ENCODE data around the gene NPLOC4. TPM values are rescaled to one million over a fixed set of nuclear protein-coding genes. Genes with fewer than 3 reads are reported as not detected.
A peak's percentile ranks its signal among the peaks of the same experiment; 100 is the strongest.

The NPLOC4 gene
- total RNA-seq, 6 donors from 2014 or later = 59.9 to 373 (median 87.4) TPM

DNA sequence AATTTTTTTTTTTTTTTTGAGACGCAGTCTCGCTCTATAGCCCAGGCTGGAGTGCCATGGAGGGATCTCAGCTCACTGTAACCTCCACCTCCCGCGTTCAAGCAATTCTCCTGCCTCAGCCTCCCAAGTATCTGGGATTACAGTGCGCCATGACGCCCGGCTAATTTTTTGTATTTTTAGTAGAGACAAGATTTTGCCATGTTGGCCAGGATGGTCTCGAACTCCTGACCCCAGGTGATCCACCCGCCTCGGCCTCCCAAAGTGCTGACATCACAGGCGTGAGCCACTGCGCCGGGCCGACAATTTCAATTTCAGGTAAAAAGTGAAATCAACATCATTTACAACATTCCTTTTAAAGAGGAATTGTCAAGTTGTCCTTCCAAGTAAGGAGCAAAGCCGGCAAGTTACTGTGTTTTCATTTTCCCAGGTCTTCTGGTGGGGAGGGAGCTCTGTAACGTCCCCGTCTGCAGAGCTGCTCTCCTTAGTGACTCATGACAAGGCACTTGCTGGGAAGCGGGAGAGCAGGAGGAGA lies 873 bp downstream of the NPLOC4 start:
- Histone ChIP-seq H3K27me3 (no peaks in the 10 kb centered on the region), H3K36me3 (peaks cover 0 to 2% (median 0%) of the 10 kb centered on the region in 4 donors), H3K4me3 (peak overlapping the region; percentile 45 to 96 (median 90)), H3K4me1 (peaks cover 30 to 40% (median 31%) of the 10 kb centered on the region in 4 donors), H3K9me3 (no peaks in the 10 kb centered on the region), H3K27ac (peak overlapping the region; percentile 89 to 97 (median 94))
- TF ChIP-seq POLR2A (IDR thresholded peaks at IDR 0.05) (no peak), POLR2AphosphoS5 (IDR thresholded peaks at IDR 0.05) (no peak), EP300 (IDR thresholded peaks at IDR 0.05) (no peak)
- TF ChIP-seq, protein P1, sequence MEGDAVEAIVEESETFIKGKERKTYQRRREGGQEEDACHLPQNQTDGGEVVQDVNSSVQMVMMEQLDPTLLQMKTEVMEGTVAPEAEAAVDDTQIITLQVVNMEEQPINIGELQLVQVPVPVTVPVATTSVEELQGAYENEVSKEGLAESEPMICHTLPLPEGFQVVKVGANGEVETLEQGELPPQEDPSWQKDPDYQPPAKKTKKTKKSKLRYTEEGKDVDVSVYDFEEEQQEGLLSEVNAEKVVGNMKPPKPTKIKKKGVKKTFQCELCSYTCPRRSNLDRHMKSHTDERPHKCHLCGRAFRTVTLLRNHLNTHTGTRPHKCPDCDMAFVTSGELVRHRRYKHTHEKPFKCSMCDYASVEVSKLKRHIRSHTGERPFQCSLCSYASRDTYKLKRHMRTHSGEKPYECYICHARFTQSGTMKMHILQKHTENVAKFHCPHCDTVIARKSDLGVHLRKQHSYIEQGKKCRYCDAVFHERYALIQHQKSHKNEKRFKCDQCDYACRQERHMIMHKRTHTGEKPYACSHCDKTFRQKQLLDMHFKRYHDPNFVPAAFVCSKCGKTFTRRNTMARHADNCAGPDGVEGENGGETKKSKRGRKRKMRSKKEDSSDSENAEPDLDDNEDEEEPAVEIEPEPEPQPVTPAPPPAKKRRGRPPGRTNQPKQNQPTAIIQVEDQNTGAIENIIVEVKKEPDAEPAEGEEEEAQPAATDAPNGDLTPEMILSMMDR (IDR thresholded peaks at IDR 0.05) = no peak
- ATAC-seq (ENCODE audit: low FRiP score in 2 of 2) (peak in 1 of 2 donors; percentile 68), DNase-seq (no peak)
- WGBS, 2 donors = 30 to 31% methylated on average over 18 of the region's 18 CpGs

DNA sequence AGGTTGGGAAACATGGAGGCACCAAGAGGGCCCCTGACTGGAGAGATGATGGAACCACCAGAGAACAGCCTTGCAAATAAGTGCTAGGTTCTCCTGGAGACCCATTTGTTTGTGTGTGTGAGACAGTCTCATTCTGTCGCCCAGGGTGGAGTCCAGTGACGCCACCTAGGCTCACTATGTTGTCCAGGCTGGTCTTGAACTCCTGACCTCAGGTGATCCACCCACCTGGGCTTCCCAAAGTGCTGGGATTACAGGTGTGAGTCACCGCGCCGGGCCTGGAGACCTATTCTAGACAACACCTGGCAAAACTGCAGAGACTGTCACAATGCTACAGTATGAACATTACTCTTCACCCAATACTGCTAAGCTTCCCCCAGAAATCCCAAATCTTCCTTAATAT lies 1.5 kb downstream of the NPLOC4 start:
- 89 to 92% methylated on average over 2 to 5 of the region's 5 CpGs for whole genome bisulfite sequencing, 2 donors
- Histone ChIP-seq H3K27ac (peak overlapping the region in 1 of 4 donors; percentile 97), H3K27me3 (no peaks in the 10 kb centered on the region), H3K9me3 (no peaks in the 10 kb centered on the region), H3K4me1 (peaks cover 30 to 40% (median 31%) of the 10 kb centered on the region in 4 donors), H3K4me3 (peak overlapping the region in 2 of 4 donors; percentile 95 to 96), H3K36me3 (peaks cover 0 to 2% (median 0%) of the 10 kb centered on the region in 4 donors)
- ATAC-seq (ENCODE audit: low FRiP score in 2 of 2) (no peak), DNase-seq (no peak)
- TF ChIP-seq, protein P1 (IDR thresholded peaks at IDR 0.05) = no peak
- TF ChIP-seq POLR2AphosphoS5 (IDR thresholded peaks at IDR 0.05) = no peak

DNA sequence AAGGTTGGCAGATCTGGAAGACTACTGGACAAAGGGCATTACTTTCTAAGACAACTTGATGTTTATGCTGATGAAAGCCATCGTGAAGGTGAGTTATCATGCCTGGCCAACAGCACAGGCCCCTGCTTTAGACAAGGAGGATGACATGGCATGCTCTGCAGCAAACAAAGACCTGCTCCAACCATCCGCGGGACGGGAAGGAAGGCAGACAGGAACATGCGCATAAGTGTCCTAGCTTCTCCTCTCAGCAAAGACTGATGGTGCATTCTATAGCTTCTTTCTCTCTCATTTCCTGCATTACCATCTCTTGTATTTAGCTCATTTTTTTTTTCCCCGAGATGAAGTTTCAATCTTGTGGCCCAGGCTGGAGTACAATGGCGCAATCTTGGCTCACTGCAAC lies 5.4 kb downstream of the NPLOC4 start:
- TF ChIP-seq POLR2A (IDR thresholded peaks at IDR 0.05) (no peak), POLR2AphosphoS5 (IDR thresholded peaks at IDR 0.05) (no peak), EP300 (IDR thresholded peaks at IDR 0.05) (no peak)
- TF ChIP-seq, protein P1 (IDR thresholded peaks at IDR 0.05) = no peak
- DNase-seq (no peak), ATAC-seq (ENCODE audit: low FRiP score in 2 of 2) (no peak)

DNA sequence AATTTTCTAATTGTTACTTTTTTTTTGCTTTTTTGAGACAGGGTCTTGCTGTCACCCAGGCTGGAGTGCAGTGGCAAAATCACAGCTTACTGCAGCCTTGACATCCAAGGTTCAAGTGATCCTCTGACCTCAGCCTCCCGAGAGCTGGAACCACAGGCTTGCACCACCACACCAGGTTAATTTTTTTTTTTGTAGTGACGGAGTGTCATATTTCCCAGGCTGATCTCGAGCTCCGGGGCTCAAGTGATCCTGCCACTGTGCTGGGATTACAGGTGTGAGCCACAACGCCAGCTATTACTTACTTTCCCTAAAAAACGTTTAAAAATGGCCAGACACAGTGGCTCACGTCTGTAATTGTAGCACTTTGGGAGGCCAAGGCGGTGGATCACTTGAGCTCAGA lies 6.6 kb downstream of the NPLOC4 start:
- WGBS, 2 donors = 90 to 91% methylated on average over 8 of the region's 8 CpGs
- Histone ChIP-seq H3K36me3 (peaks cover 28 to 51% (median 45%) of the 10 kb centered on the region in 4 donors), H3K27ac (no peak overlapping the region), H3K9me3 (no peaks in the 10 kb centered on the region), H3K27me3 (no peaks in the 10 kb centered on the region), H3K4me1 (peaks cover 14 to 22% (median 18%) of the 10 kb centered on the region in 4 donors), H3K4me3 (no peak overlapping the region)
- TF ChIP-seq POLR2A (IDR thresholded peaks at IDR 0.05) = no peak
- no peak for TF ChIP-seq EP300 (IDR thresholded peaks at IDR 0.05)
- no peak for TF ChIP-seq POLR2AphosphoS5 (IDR thresholded peaks at IDR 0.05)
- TF ChIP-seq, protein P1 (IDR thresholded peaks at IDR 0.05) = no peak
- no peak for DNase-seq
- ATAC-seq (ENCODE audit: low FRiP score in 2 of 2) = no peak

More for the DNA sequence above, 5.4 kb downstream of the NPLOC4 start:
- WGBS, 2 donors = 56 to 80% methylated on average over 7 of the region's 7 CpGs
- Histone ChIP-seq H3K9me3 (no peaks in the 10 kb centered on the region), H3K4me1 (peaks cover 25 to 34% (median 26%) of the 10 kb centered on the region in 4 donors), H3K36me3 (peaks cover 22 to 39% (median 33%) of the 10 kb centered on the region in 4 donors), H3K27ac (no peak overlapping the region), H3K27me3 (no peaks in the 10 kb centered on the region), H3K4me3 (no peak overlapping the region)
